Measurements from ENCODE around the gene FAM209A.
"Not testable (repeated sequence)": the region's sequence is repeated elsewhere in the genome, so short reads cannot be mapped to it uniquely, and the experiment has no call there.

Gene FAM209A, protein sequence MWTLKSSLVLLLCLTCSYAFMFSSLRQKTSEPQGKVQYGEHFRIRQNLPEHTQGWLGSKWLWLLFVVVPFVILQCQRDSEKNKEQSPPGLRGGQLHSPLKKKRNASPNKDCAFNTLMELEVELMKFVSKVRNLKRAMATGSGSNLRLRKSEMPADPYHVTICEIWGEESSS

DNA sequence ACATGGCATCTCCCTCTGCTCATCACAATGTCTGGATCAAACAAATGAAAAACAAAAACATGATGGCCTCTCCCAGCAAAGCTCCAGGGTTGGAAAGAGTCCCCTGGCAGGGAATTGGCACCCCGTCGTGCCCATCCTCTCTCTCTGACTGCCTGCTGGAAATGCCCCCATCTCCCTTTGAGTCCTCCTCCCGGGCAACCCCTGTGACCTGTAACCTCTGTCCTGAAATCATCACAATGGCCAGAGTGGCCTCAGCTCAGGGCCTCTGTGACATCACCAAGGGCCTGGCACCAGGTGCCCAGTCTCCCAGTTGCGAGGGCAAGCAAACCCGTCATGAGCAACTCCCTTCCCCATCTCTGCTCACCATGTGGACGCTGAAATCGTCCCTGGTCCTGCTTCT, at the start of gene FAM209A:
Gene FAM209A (plus strand): TSS at position 301 of the 400 bp plus-strand sequence. CDS start 65 bp downstream, at position 366.
- not testable (repeated sequence) for DNase-seq (ENCODE audit: low read depth in 2 of 2)

DNA sequence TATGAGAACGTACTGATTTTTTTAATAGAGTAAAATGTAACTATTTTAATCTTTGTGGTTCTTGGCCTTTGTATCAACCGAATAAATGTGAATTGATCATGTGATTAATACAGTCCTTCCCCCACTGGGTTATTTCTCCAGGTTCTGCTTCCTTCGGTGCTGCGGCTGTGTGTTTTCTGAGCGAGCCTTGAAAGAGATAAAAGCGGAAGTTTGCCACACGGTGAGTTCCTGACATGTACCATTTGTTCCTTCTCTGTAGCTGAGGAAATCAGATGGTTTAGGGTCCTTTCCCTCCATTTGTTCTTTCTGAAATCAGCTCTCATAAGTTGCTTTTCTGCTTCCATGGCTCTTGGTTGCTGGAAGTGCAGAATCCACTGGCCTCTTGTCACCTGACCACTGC, 40.6 kb upstream of the FAM209A start:
- DNase-seq (ENCODE audit: low read depth in 2 of 2), result no peak

DNA sequence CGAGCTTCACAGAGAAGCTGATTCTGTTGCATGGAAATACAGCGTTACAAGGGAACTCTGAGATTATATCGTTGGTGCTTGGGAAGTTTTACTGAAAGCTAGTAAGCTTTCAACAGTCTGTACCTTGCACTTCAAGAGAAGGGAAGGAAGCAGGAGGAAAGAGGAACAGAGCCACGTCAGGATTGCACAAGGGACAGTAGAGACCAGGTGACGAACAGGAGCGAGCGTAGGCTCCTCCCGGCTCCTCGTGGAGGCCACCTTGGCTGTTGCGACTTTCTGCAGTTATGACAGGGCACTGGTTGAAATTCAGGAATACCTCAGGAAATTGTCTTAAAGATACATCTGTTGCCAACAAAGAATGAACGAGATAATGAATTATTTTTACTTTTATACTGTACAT, 37.3 kb upstream of the FAM209A start:
- DNase-seq (ENCODE audit: low read depth in 2 of 2), result no peak

DNA sequence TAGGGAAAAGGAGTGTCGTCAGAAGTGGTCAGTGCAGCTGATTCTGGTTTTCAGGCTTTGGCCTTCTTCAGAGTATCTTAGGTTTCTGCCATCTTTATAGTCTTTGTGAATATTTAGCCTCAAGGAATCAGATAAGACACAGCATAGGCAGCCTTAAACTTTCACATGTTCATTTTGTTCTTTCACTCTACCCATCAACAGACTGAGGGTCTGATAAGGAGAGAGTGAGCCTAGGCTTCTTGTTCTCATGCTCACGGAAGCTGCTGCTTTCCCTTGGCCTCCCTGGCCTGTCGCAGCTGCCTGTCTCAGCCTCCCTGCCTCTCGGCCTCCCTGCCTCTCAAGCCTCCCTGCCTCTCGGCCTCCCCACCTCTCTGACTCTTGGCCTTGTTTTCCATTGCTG, 36.0 kb upstream of the FAM209A start:
- no peak for DNase-seq (ENCODE audit: low read depth in 2 of 2)

DNA sequence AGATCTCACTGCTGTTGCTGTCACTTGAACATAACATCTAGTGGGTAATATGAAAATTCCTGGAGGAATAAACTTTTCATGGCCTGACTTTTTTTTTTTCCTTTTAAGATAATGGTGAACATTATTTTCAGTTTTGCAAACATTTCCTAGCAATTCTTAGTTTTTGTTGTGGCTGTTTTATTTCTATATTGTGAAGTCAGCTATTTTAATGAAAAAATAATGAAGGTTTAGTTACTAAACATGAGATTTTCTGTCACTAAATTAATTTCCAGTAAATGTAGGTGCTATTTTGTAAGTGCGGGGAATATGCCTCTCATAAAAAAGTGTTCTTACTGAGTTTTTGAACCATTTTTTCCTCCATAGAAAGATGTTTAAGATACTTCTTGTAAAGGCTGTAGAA, 23.4 kb upstream of the FAM209A start:
- DNase-seq (ENCODE audit: low read depth in 2 of 2), result no peak

DNA sequence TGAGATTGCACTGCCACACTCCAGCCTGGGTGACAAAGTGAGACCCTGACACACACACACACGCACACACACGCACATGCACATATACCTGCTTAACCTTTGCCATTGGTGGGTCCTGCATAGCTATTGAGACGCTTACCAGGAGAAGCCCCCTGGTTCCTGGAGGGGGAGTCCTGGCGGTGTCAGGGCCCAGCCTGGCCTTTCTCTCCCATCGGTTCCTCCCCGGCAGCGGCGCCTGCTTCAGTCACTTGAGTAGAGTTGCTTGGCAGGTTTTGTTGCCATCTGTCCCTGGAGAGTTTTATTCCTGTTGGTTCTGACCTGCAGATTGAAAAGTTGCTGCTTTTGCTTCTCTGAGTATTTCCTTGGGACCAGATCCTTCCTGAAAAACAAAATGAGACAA, 20.6 kb upstream of the FAM209A start:
- DNase-seq (ENCODE audit: low read depth in 2 of 2), result no peak

DNA sequence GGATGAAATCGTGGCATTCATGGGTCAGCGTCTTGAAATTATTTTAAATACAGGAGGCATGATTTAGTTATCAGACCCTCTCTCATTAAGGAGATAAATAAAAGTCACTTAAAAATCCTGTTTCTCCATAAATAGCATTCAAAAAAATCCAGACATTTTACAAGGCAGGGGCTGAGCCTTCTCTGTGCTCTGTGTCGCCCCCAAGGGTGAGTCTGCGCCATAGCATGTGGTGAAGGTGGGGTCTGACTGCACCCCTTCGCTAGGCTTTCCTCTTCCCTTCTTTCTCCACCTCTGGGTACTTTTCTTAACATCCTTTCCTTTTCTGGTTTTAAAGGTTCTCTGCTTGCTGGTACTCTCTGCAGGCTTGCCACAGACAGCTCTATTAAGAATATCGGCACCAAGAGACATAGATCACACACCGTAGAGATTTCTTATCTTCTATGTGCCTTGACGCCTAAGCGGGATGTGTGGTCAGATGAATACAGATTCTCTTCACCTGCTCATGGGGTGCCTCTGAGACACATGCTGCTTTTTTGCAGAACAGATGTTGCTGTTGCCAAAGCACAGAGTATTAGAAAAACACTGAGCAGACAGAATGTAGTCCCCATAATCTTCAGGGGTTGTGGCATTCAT, 20.1 kb upstream of the FAM209A start:
- peak in 1 of 2 donors; percentile 1 for DNase-seq (ENCODE audit: low read depth in 2 of 2)

DNA sequence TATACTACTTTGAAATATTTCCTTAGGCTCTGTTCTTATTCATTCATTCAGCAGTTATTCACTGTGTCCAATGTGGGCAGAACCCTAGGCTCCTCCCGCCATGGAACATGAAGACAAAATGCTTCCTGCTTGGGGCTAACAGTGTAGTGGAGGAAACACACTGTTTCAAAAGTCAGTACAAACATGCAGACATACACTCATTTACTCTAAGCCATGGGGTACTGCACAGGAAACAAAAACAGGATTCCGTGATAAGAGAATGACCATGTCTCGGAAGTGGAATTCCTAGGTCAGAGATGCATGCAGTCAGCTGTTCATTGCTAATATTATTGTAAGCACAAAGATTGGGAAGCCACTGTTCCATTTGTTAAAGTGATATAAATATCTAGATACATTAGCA, 18.4 kb upstream of the FAM209A start:
- DNase-seq (ENCODE audit: low read depth in 2 of 2), result no peak

DNA sequence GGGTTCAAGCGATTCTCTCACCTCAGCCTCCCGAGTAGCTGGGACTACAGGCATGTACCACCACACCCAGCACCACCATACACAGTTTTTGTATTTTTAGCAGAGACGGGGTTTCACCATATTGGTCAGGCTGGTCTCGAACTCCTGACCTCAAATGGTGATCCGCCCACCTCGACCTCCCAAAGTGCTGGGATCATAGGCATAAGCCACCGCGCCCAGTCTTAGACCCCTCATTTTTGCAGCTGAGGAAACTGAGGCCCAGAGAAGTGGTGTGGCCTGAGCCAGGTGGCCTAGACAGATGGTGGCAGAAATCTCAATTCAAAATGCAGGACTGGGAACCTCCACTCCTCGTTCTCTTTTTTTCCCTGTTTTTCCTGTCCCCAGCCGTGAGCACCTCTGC, 12.6 kb upstream of the FAM209A start:
- no peak for DNase-seq (ENCODE audit: low read depth in 2 of 2)

DNA sequence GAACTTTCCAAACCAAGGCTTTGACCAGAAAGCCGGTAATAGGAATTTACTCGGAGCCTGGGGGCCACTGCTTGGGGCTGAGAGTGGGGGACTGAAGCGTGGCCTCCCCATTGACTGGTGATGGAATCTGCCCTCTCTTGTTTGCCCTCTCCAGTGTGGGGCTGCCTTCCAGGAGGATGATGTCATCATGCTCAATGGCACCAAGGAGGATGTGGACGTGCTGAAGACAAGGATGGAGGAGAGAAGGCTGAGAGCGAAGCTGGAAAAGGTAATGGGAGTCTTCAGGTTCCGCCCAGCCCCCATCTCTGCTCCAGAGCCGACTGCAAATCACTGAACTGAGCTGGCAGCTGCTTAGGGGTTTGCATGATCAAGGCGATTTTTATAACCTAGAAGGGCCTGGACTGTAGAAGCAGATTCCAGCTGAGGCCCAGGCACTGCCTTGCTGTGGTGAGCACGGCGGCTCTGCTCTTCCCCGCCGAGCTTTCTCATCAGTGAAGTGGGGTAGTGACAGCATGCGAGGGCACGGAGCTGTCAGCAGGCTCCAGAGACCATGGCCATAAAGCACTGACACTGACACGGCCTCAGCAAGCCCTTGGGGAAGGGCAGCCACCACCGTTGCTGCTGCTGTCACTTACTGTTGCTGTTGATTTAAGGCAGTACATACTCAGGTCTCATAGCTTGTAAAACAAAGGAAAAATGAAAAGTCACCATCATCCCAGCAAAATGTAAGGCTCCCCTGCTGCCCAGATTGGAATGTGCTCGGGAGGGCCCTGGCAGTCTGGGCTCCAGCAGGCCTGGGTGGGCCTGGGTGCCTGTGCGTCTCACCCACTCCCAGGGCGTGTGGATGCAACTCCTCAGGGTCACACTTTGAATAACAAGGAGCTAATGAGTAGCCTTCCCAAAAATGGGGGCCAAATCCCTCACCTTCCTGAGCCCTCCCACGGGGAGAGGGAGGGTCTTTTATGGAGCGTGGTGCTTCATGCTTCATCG, 11.1 kb upstream of the FAM209A start:
- DNase-seq (ENCODE audit: low read depth in 2 of 2), result no peak

DNA sequence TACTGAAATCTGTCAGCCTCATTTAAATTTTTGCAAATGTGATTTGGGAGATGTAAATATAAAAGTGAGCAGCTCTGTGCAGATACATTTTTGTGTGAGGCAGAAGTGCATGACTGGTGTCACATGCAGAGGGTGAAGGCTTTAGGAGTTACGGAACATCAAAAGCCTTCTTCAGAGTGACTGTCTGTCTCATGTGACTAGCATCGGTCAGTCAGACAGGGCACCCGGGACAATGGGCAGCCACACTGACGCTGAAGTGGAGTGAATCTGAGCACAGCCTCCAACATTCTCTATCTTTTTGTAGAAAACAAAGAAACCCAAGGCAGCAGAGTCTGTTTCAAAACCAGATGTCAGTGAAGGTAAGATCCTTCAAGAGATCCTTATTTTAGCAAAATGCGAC, 7.9 kb upstream of the FAM209A start:
- DNase-seq (ENCODE audit: low read depth in 2 of 2), result no peak

DNA sequence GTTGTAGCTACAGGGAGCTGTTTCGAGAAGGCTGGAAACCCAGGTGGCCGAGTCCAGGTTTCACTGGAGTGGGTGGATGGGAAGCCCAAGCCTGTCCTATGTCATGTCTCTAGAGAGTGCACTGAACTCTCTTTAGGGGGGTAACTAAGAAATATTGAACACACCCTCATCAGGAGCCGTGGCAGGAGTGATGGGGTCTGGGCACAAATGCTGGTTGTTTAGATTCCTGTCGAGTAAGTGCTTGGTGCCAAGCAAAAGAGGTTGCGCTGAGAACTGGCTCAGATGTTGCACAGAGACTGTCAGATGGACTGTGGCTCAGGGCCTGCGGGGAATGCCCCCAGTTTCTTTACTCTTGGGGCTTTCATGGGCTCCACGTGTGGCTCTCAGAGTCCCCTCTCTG, 7.3 kb upstream of the FAM209A start:
- no peak for DNase-seq (ENCODE audit: low read depth in 2 of 2)

DNA sequence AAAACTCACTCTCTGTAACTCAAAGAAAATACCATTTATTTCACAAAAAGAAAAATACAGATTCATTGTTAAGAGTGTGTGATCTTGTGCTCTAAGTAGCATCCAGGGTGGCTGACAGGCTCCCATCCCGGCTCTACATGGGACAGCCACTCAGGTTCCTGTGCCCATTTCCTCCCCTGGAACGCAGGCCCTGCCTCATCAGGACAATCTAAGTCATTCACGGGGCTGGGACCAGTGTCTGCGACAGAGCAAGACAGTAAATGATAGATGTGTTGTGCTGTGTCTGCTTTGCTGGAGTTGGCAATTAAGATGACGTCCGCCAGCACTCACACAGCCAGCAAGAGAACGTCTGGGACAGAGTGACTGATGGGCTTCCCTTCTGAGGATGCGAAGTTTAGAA, 6.9 kb upstream of the FAM209A start:
- DNase-seq (ENCODE audit: low read depth in 2 of 2), result no peak

DNA sequence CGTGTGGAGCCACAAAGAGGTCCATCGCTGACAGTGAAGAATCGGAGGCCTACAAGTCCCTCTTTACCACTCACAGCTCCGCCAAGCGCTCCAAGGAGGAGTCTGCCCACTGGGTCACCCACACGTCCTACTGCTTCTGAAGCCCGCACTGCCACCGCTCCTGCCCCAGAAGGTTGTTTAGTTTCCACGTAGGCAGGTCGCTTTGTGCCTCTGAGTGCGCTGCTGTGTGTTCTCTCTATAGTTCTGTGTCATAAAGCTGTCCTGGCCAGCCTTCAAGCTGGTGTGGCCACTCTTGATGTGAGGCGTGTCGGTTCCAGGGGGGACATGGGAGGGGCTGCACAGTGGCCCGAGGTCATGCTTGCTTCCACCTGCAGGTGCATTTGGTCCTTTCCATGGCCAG, 6.4 kb upstream of the FAM209A start:
- DNase-seq (ENCODE audit: low read depth in 2 of 2), result no peak

DNA sequence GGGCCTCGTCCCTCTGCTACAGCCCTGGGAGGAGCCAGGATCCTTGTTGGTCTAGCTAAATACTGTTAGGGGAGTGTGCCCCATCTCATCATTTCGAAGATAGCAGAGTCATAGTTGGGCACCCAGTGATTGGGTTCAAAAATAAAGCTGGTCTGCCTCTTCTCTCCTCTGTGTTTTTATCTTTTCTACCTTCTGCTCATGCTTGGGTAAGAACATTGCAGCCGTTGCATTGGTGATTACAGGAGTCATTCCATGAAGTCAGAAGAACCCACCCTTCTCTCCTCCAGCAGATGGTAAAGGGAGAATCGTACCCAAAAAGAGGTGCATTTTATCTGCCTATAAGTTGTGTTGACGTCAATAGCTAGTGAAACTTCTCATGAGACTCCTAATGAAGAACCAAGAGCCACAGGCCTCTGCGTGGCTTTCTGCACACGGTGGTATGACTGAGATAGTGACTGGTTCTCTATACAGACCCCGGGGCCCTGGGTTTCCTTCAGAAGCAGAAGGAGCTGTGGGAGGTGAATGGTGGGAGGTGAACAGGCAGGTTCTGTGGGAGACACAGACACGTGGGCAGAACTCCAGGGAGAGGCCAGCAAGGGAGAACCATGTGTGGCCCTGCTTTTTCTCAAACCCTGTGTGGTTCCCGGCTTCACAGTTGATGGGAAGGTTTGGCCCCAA, 5.7 kb upstream of the FAM209A start:
- no peak for DNase-seq (ENCODE audit: low read depth in 2 of 2)

DNA sequence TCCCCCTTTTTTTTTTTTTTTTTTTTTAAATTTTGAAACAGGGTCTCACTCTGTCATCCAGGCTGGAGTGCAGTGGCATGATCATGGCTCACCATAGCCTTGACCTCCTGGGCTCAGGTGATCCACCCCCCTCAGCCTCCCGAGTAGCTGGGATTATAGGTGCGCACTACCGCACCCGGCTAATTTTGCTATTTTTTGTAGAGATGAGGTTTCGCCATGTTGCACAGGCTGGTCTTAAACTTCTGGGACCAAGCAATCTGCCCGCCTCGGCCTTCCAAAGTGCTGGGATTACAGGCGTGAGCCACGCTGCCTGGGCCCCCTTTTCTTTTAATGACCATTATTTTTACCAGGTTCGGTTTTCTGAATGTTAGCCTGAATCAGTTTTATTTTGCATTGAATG, 5.0 kb upstream of the FAM209A start:
- no peak for DNase-seq (ENCODE audit: low read depth in 2 of 2)

DNA sequence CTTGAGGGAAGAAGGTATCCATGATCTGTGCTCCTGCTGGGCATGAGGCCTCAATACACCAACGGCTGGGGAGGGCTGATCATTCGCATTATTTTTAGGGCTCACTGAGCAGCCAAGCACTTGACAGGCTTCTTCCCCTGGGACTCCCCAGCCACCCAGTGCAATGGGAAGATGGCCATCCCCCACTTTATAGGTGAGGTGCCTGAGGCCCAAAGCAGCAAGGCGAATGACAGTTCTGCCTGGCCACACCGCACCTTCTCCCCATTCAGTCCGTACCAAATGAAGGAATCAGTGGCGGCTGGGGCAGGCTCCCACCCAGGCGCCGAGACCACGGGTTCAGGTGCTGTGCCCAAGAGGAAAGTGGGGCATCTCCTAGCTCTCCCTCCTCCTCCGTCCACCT, 4.4 kb upstream of the FAM209A start:
- no peak for DNase-seq (ENCODE audit: low read depth in 2 of 2)

DNA sequence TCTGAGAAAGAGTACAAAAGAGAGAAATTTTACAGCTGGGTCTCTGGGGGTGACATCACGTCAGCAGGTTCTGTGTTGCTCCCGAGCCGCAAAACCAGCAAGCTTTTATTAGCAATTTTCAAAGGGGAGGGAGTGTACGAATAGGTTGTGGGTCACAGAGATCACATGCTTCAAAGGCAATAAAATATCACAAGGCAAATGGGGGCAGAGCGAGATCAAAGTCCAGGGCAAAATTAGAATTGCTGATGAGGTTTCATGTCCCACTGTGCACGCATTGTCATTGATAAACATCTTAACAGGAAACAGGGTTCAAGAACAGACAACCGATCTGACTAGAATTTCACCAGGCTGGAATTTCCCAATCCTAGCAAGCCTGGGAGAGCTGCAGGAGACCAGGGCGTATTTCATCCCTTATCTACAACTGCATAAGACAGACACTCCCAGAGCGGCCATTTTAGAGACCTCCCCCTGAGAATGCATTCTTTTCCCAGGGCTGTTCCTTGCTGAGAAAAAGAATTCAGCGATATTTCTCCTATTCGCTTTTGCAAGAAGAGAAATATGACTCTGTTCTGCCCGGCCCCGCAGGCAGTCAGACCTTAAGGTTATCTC, 3.7 kb upstream of the FAM209A start:
- DNase-seq (ENCODE audit: low read depth in 2 of 2), result not testable (repeated sequence)

DNA sequence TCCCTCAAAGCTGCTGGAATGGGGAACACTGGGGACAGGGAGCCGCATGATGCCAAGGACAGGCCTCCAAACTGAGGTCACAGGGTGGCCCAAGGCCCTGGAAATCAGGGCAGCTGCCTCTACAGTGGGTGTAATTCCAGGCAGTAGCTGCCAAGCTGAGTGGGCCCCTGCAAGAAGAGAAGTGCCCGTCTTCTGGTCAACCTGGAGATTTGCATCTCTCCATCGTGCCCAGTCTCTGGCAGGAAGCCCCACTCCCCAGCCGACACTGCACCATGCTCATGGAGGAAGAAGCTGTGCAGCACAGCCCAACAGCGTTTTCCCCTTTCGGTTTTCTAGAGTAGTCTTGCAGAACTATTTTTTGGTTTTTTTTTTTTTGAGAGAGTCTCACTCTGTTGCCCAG, 2.2 kb upstream of the FAM209A start:
- no peak for DNase-seq (ENCODE audit: low read depth in 2 of 2)

DNA sequence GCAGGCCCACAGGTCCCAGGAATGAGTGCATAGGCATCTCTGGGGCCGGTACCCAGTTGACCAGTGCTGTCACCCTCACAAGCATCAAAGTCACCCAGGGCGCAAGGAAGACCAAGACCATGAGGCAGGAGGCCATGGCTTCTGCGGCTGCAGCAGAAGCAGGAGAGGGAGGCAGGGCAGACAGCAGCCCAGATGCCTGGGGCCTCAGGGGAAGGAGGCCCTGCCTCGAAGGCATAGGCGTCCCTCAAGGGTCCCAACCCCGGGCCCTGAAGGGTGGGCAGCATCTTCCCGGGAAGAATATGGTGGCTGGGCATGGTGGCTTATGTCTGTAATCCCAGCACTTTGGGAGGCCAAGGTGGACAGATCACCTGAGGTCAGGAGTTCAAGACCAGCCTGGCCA, 3.0 kb downstream of the FAM209A start:
- no peak for DNase-seq (ENCODE audit: low read depth in 2 of 2)

DNA sequence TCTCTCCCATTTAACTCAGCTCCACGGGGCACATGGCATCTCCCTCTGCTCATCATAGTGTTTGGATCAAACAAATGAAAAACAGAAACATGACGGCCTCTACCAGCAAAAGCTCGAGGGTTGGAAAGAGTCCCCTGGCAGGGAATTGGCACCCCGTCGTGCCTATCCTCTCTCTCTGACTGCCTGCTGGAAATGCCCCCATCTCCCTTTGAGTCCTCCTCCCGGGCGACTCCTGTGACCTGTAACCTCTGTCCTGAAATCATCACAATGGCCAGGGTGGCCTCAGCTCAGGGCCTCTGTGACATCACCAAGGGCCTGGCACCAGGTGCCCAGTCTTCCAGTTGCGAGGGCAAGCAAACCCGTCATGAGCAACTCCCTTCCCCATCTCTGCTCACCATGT, 8.4 kb downstream of the FAM209A start, which contains the start of gene FAM209B:
Gene FAM209B (plus strand): TSS at position 301 of the 400 bp plus-strand sequence. CDS start 96 bp downstream, at position 397.
- DNase-seq (ENCODE audit: low read depth in 2 of 2), result not testable (repeated sequence)

DNA sequence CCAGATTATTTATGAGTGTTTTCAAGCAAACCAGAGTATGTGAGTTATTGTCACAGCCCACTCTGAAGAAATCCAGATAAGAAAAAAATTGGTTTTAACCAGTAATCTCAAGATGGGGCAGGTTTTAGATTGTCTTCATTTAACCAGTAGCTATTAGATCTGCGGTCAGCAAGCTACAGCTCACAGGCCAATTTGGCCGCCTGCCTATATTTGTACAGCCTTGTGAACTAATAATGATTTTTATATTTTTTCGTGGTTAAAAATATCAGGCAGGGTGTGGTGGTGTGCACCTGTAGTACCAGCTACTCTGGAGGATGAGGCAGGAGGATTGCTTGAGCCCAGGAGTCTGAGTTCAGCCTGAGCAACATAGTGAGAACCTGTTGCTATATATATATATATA, 13.5 kb downstream of the FAM209A start:
- DNase-seq (ENCODE audit: low read depth in 2 of 2), result no peak
